HG03280 (cell line): ENCODE results near the gene PPP1R12A.
A peak's percentile ranks its signal among the peaks of the same experiment; 100 is the strongest.
"Not testable (repeated sequence)": the region's sequence is repeated elsewhere in the genome, so short reads cannot be mapped to it uniquely, and the experiment has no call there.

Source experiments
- ATAC-seq: cut with Tn5 transposase; IDR thresholded peaks from one replicate; pipeline ENCODE4 v1.9.1; 2021; ENCODE audit warnings: mild to moderate bottlenecking, moderate library complexity; ENCODE audit not compliant: unreplicated experiment

The PPP1R12A gene

GRCh38 chr12:79897617-79898016 is 37.3 kb downstream of the PPP1R12A start:
- no peak for ATAC-seq

DNA sequence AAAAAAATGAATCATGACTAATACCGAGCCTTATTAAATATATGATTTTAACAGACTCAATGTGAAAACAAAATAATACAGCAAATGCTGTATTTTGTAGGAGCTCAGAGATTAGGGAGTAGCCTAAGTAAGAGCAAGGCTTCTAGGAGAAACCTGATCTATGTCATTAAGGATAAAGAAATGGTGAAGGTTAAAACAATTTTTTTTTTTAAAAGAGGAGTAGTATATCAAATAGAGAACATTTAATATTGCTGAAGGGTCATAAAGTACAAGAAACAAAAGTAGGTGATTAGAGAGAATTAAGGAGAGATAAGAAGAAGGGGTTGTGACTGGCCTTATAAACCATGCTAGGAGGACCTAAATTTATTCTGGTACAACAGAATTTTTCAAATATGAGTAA is 39.1 kb downstream of the PPP1R12A start:
- no peak for ATAC-seq

- no peak for ATAC-seq
Observed at GRCh38 chr12:79895071-79895470, 39.8 kb downstream of the PPP1R12A start.

GRCh38 chr12:79891506-79892162 is 43.3 kb downstream of the PPP1R12A start:
- ATAC-seq, result no peak

GRCh38 chr12:79887890-79888289 is 47.0 kb downstream of the PPP1R12A start:
- no peak for ATAC-seq

GRCh38 chr12:79886917-79887519 is 47.9 kb downstream of the PPP1R12A start:
- ATAC-seq, result peak; percentile 69

- ATAC-seq, result no peak
Observed at GRCh38 chr12:79885911-79886490, 48.9 kb downstream of the PPP1R12A start.

DNA sequence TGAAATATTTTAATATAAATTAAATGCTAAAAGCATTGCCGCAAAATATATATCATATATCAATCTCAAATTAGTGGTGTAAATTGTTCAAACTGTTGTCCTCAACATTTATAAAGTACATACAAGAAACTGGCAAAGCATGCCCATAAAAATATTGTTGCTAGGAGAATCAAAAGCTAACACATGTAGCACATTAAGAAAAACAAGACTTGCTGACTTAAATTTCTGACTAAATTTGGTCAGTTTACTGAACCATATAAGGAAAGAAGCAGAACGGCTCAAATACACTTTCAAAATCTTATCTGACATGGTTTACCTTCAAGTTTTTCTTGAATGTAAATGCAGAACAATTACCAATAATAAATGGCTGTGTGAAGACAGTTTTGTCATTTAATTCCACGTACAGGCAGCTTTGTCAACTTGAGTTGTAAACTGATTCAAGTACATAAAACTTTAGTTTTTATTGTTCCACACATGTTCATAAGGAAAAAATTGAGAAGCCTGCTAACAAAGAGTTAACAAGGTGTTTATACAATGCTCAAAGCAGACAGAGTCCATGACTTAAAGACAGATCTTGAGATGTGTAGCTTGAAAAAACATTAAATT is 50.4 kb downstream of the PPP1R12A start:
- no peak for ATAC-seq

DNA sequence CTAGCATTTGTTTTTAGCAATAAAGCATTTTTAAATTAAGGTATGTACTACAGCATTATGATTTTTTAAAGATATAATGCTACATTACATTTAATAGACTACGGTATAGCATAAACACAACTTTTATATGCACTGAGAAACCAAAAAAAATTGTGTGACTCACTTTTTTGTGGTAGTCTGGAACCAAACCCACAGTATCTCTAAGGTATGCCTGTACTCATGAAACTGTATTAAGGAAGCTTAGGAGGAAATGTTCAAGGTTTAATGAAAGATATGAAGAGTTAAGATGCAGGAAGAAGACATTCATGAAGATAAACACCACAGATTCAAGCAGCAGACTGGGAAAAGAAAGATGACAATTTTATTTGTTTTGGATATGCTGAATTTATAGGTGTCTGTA is 51.7 kb downstream of the PPP1R12A start:
- no peak for ATAC-seq

DNA sequence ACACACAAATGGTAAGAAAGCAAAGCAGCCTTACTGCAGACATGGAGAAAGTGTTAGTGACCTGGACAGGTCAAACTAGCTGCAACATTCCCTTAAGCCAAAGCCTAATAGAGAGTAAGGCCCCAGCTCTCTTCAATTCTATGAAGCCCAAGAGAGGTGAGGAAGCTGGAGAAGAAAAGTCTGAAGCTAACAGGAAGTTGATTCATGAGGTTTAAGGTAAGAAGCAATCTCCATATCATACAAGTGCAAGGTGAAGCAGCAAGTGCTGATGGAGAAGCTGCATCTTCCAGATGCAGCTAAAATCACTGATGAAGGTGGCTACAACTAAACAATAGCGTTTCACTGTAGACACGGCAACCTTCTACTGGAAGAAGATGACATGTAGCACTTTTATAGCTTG is 53.5 kb downstream of the PPP1R12A start:
- ATAC-seq, result no peak

DNA sequence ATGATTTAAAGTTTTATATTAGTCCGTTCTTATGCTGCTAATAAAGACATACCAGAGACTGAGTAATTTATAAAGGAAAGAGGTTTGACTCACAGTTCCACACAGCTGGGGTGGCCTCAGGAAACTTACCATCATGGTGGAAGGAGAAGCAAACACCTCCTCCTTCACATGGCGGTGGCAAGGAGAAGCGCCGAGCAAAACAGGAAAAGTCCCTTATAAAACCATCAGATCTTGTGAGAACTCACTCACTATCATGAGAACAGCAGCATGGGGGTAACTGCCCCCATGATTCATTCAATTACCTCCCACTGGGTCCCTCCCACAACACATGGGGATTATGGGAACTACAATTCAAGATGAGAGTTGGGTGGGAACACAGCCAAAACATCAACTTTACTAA is 56.4 kb downstream of the PPP1R12A start:
- ATAC-seq, result not testable (repeated sequence)

DNA sequence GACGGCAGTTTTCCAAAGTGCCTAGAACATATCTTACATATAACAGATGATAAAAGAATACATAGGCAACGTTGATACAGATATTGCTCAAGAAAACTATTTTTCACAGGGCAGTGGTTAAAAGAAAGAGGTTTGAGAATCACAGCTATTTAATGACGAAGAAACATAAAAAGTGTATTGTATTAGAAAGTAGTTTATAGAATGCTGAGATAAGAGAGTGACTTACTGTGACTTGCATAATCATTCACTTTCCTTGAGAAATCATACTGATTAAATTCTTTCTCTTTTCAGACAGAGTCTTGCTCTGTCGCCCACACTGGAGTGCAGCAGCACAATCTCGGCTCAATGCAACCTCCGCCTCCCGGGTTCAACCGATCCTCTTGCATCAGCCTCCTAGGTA is 57.7 kb downstream of the PPP1R12A start:
- no peak for ATAC-seq

GRCh38 chr12:79874665-79875064 is 60.2 kb downstream of the PPP1R12A start:
- ATAC-seq, result no peak

DNA sequence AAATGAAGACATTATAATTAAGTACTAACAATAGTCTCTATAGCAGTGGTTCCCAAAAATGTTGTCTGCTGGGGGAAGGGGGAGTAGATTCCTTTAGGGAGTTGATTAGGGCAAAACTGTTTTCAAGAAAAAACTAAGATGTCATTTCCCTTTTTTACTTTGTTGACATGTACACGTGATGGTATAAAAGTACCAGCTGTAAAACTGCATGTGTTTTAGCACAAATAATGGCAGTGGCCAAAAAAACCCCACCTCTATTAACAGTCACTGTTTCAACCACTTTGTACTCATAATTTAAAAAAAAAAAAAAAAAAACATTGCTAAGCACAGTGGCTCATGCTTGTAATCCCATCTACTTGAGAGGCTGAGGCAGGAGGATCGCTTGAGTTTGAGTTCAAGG is 61.7 kb downstream of the PPP1R12A start:
- peak; percentile 54 for ATAC-seq

DNA sequence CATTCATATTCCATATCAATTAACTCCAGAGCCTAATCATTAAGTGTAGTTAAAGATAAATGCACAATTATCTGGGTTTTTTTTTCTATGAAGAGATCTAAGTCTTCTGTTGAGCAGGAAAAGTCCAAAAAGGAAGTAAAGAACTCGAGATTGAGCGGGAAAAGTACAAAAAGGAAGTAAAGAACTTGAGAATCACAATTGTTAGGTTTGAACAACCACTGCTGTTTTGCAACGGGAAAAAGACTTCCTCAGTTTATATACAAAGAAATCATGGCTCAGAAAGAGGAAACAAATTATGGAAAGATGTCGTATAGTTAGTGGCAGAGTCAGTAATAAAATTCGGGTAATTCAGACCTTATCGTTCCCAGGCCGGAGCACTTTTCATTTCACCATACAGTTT is 63.3 kb downstream of the PPP1R12A start:
- ATAC-seq, result no peak

- ATAC-seq, result no peak
Observed at GRCh38 chr12:79870916-79871315, 64.0 kb downstream of the PPP1R12A start.

DNA sequence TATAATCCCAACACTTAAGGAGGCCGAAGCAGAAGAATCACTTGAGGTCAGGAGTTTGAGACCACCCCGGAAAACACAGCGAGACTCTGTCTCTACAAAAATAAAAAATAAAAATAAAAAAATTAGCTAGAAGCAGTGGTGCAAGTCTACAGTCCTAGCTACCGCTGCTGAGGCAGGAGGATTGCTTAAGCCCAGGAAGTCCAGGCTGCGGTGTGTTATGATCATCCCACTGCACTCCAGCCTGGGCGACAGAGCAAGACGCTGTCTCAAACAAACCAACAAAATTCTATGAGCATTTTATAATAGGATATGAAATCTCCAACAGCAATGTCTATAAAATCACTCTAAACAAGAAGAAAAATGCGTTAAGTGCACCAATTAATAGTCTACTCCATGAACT is 75.3 kb downstream of the PPP1R12A start:
- ATAC-seq, result no peak

GRCh38 chr12:79858518-79858917 is 76.4 kb downstream of the PPP1R12A start:
- no peak for ATAC-seq

DNA sequence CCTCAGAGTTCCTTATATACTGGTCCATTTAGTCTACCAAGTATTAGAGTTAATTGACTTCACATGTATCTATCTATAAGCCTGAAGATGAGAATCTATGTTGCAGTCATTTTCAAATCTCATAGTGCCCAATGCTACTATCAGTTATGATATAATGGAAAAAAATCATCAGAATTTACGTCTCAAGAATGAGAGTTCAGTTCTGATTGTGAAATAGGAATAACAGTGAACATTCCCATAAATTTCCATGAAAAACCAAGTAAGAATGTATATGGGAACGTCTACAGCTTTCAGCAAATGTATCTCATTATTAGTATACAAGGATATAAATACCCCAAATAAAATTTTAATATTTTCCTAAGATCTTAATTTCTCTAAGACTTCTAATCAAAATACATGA is 77.2 kb downstream of the PPP1R12A start:
- ATAC-seq, result no peak

GRCh38 chr12:79850610-79851299 is 84.1 kb downstream of the PPP1R12A start:
- no peak for ATAC-seq

- no peak for ATAC-seq
Observed at GRCh38 chr12:79848339-79848738, 86.6 kb downstream of the PPP1R12A start.

DNA sequence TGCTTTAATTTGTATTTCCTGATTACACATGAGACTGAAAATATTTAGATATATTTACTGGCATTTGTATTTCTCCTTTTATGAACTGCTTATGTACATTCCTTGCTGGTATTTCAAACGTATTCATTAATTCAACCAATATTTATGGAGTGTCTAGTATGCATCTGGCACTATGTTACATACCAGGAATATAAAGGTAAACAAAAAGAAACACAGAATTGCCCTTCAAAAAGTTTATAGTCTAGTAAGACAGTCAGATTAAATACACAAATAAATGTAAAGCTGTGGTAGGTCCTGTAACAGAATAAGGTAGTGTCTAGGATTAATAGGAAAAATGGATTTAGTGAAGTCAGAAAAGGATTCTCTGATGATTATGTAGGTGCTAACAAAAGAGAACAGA is 87.5 kb downstream of the PPP1R12A start:
- ATAC-seq, result no peak
